HepG2 (cell line): ENCODE measurements around the gene NBEAL1. TPM values are rescaled to one million over a fixed set of nuclear protein-coding genes. Genes with fewer than 3 reads are reported as not detected.

Experiments used
- BCL6 ChIP-seq: IDR thresholded peaks from 2 replicates; pipeline ENCODE4 v1.6.1; 2016; ENCODE audit warnings: missing genetic modification reagents, missing compliant biosample characterization
- BHLHE40 ChIP-seq: IDR thresholded peaks from 2 replicates; pipeline ENCODE4 v1.6.1; 2011; ENCODE audit warnings: low read length, improper control_type of control experiment
- EED ChIP-seq: sonication (generic); formaldehyde crosslinking; IDR thresholded peaks from 2 replicates; pipeline ENCODE4 v1.5.0; 2020; ENCODE audit warnings: mild to moderate bottlenecking, missing genetic modification reagents
- FOXM1 ChIP-seq: sonication (generic); formaldehyde crosslinking; IDR thresholded peaks from 2 replicates; pipeline ENCODE4 v1.5.0; 2020; ENCODE audit warnings: missing genetic modification reagents
- HOXD1 ChIP-seq: sonication (generic); formaldehyde crosslinking; IDR thresholded peaks from 2 replicates; pipeline ENCODE4 v1.5.0; 2020; ENCODE audit warnings: missing genetic modification reagents
- ISX ChIP-seq: sonication (generic); formaldehyde crosslinking; conservative IDR thresholded peaks from 2 replicates; pipeline ENCODE4 v1.5.0; 2020; ENCODE audit warnings: missing genetic modification reagents
- PHB2 ChIP-seq: fragments of 450-650 bp; IDR thresholded peaks from 2 replicates; pipeline ENCODE4 v1.6.1; 2018; ENCODE audit not compliant: partially characterized antibody
- RARG ChIP-seq: sonication (generic); formaldehyde crosslinking; IDR thresholded peaks from 2 replicates; pipeline ENCODE4 v1.4.0; 2020; ENCODE audit warnings: low read depth, mild to moderate bottlenecking, missing genetic modification reagents
- STAG1 ChIP-seq: sonication (generic); formaldehyde crosslinking; IDR thresholded peaks from 2 replicates; pipeline ENCODE4 v1.4.0; 2020; ENCODE audit warnings: missing genetic modification reagents
- YEATS2 ChIP-seq: sonication (generic); formaldehyde crosslinking; IDR thresholded peaks from 2 replicates; pipeline ENCODE4 v1.4.0; 2020; ENCODE audit warnings: missing genetic modification reagents, borderline replicate concordance
- ZFYVE20 ChIP-seq: sonication (generic); formaldehyde crosslinking; IDR thresholded peaks from 2 replicates; pipeline ENCODE4 v1.8.0; 2023; ENCODE audit warnings: low read depth, mild to moderate bottlenecking, moderate library complexity, missing genetic modification reagents, borderline replicate concordance
- ZMYM3 ChIP-seq: sonication (generic); formaldehyde crosslinking; IDR thresholded peaks from 2 replicates; pipeline ENCODE4 v1.5.1; 2020; ENCODE audit warnings: mild to moderate bottlenecking, missing genetic modification reagents
- ZNF552 ChIP-seq: sonication (generic); formaldehyde crosslinking; IDR thresholded peaks from 2 replicates; pipeline ENCODE4 v1.9.0; 2022; ENCODE audit warnings: missing genetic modification reagents, mild to moderate bottlenecking, borderline replicate concordance
- ZNF563 ChIP-seq: sonication (generic); formaldehyde crosslinking; IDR thresholded peaks from 2 replicates; pipeline ENCODE4 v1.8.0; 2022; ENCODE audit warnings: mild to moderate bottlenecking, moderate library complexity, missing genetic modification reagents
- ZNF768 ChIP-seq: sonication (generic); formaldehyde crosslinking; IDR thresholded peaks from 2 replicates; pipeline ENCODE4 v1.4.0; 2020; ENCODE audit warnings: missing genetic modification reagents
- ZSCAN30 ChIP-seq: sonication (generic); formaldehyde crosslinking; IDR thresholded peaks from 2 replicates; pipeline ENCODE4 v1.5.0; 2020; ENCODE audit warnings: mild to moderate bottlenecking, missing genetic modification reagents
- polyA plus RNA-seq, 8 experiments: library from polyadenylated mRNA; depleted of rRNA in 3 of 8; stranded (reverse) in 7 of 8; unstranded in 1 of 8; fragments of >200 nt; fragmentation: Illumina TruSeq in 4 of 8; extraction: Trizol in 4 of 8; gene quantifications; 2 replicates each; pipeline versions ENCODE4 v1.2.1 to v1.2.3, GENCODE V29; 2011 to 2016; ENCODE audit warnings: low read depth in 4 of 8, missing spikeins in 1 of 8, mixed read lengths in 1 of 8; ENCODE audit not compliant: insufficient read depth in 1 of 8
- total RNA-seq, 5 experiments: library from RNA; depleted of rRNA; stranded (reverse); fragments of >200 nt; fragmentation: Illumina TruSeq; extraction: Trizol; gene quantifications; 2 replicates each; pipeline ENCODE4 v1.2.3, GENCODE V29; 2016; ENCODE audit warnings: low read depth in 1 of 5
- TF ChIP-seq, protein P1 (sequence below): sonication (generic); formaldehyde crosslinking; IDR thresholded peaks from 2 replicates; pipeline ENCODE4 v1.5.0; 2020; ENCODE audit warnings: missing genetic modification reagents
- TF ChIP-seq, protein P2 (sequence below): IDR thresholded peaks from 2 replicates; pipeline ENCODE4 v1.6.1; 2016; ENCODE audit warnings: missing compliant biosample characterization, missing genetic modification reagents, borderline replicate concordance
- TF ChIP-seq, protein P3 (sequence below): sonication (generic); formaldehyde crosslinking; IDR thresholded peaks from 2 replicates; pipeline ENCODE4 v1.4.0; 2020; ENCODE audit warnings: missing genetic modification reagents
- TF ChIP-seq, protein P4 (sequence below): sonication (generic); formaldehyde crosslinking; IDR thresholded peaks from 2 replicates; pipeline ENCODE4 v1.8.0; 2022; ENCODE audit warnings: mild to moderate bottlenecking, missing genetic modification reagents
- TF ChIP-seq, protein P5 (sequence below): sonication (generic); formaldehyde crosslinking; IDR thresholded peaks from 2 replicates; pipeline ENCODE4 v1.4.0; 2020; ENCODE audit warnings: missing genetic modification reagents; ENCODE audit errors: not compliant biosample characterization

The NBEAL1 gene
- total and polyA plus RNA-seq, 2 of the 13 experiments (the other 11 are each of a cell fraction or from before 2014, with no cell fraction given) = 6.4 to 15.7 TPM

DNA sequence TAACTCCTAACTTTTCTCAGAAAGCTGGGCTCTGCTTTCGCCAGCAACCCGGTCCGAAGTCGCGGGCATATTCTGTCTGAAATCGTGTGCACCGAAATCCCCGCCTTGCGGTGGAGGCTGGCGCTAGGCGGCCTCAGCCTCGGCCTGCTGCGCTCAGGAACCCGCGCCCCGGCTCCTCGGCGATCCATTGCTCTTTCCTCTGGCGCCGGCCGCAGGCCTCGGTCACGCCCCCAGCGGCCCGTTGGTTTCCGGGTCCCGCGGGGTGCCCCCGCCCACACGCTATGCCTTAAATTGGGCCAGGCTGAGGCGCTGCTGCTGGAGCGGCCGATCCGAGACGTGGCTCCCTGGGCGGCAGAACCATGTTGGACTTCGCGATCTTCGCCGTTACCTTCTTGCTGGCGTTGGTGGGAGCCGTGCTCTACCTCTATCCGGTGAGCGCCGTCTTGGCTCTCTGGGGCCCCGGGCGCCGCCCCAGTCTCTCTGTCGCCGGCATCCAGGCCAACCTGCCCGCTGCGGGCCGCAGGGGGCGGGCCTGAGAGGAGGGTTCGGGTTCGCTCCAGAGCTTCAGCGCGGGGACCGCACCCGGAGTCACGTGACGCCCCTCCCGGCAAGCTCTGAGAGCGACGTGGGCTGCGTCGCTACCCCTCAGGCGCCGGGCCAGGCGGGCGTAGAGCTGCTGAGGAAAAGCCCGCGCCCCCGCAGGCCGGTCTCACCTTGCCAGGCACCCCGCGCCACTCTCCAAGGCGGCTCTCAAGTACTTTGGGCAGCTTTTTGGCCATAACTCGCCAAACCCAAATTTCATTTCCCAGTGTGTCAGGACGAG lies 224.2 kb downstream of the NBEAL1 start, which contains the start of gene CYP20A1 (continued):
- TF ChIP-seq ZMYM3 (CRISPR knock-in tag) (peak; percentile 96), STAG1 (CRISPR knock-in tag) (peak; percentile 49), BHLHE40 (peak; percentile 96), FOXM1 (CRISPR knock-in tag) (peak; percentile 81; the same call in 1 of the 2 replicates), PHB2 (no peak), EED (CRISPR knock-in tag) (peak; percentile 20), ZNF552 (CRISPR knock-in tag) (0 out of 2 replicates have a peak, but pooled peaks have one; percentile 43), BCL6 (peak; percentile 63; the same call in 1 of the 2 replicates), ZSCAN30 (CRISPR knock-in tag) (peak; percentile 78), ZNF563 (CRISPR knock-in tag) (peak; percentile 97), YEATS2 (CRISPR knock-in tag) (peak; percentile 96), ISX (CRISPR knock-in tag) (peak; percentile 81), HOXD1 (CRISPR knock-in tag) (peak; percentile 80), ZNF768 (CRISPR knock-in tag) (peak; percentile 55; the same call in 1 of the 2 replicates), ZFYVE20 (CRISPR knock-in tag) (peak; percentile 86; the same call in 1 of the 2 replicates), RARG (CRISPR knock-in tag) (no peak)
- TF ChIP-seq, protein P1, sequence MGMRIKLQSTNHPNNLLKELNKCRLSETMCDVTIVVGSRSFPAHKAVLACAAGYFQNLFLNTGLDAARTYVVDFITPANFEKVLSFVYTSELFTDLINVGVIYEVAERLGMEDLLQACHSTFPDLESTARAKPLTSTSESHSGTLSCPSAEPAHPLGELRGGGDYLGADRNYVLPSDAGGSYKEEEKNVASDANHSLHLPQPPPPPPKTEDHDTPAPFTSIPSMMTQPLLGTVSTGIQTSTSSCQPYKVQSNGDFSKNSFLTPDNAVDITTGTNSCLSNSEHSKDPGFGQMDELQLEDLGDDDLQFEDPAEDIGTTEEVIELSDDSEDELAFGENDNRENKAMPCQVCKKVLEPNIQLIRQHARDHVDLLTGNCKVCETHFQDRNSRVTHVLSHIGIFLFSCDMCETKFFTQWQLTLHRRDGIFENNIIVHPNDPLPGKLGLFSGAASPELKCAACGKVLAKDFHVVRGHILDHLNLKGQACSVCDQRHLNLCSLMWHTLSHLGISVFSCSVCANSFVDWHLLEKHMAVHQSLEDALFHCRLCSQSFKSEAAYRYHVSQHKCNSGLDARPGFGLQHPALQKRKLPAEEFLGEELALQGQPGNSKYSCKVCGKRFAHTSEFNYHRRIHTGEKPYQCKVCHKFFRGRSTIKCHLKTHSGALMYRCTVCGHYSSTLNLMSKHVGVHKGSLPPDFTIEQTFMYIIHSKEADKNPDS (CRISPR knock-in tag) = peak; percentile 63; the same call in 1 of the 2 replicates
- TF ChIP-seq, protein P2, sequence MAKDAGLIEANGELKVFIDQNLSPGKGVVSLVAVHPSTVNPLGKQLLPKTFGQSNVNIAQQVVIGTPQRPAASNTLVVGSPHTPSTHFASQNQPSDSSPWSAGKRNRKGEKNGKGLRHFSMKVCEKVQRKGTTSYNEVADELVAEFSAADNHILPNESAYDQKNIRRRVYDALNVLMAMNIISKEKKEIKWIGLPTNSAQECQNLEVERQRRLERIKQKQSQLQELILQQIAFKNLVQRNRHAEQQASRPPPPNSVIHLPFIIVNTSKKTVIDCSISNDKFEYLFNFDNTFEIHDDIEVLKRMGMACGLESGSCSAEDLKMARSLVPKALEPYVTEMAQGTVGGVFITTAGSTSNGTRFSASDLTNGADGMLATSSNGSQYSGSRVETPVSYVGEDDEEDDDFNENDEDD (CRISPR knock-in tag) = peak; percentile 81
- TF ChIP-seq, protein P3, sequence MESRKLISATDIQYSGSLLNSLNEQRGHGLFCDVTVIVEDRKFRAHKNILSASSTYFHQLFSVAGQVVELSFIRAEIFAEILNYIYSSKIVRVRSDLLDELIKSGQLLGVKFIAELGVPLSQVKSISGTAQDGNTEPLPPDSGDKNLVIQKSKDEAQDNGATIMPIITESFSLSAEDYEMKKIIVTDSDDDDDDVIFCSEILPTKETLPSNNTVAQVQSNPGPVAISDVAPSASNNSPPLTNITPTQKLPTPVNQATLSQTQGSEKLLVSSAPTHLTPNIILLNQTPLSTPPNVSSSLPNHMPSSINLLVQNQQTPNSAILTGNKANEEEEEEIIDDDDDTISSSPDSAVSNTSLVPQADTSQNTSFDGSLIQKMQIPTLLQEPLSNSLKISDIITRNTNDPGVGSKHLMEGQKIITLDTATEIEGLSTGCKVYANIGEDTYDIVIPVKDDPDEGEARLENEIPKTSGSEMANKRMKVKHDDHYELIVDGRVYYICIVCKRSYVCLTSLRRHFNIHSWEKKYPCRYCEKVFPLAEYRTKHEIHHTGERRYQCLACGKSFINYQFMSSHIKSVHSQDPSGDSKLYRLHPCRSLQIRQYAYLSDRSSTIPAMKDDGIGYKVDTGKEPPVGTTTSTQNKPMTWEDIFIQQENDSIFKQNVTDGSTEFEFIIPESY = peak; percentile 8; the same call in 1 of the 2 replicates
- TF ChIP-seq, protein P4, sequence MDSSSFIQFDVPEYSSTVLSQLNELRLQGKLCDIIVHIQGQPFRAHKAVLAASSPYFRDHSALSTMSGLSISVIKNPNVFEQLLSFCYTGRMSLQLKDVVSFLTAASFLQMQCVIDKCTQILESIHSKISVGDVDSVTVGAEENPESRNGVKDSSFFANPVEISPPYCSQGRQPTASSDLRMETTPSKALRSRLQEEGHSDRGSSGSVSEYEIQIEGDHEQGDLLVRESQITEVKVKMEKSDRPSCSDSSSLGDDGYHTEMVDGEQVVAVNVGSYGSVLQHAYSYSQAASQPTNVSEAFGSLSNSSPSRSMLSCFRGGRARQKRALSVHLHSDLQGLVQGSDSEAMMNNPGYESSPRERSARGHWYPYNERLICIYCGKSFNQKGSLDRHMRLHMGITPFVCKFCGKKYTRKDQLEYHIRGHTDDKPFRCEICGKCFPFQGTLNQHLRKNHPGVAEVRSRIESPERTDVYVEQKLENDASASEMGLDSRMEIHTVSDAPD (CRISPR knock-in tag) = no peak
- TF ChIP-seq, protein P5, sequence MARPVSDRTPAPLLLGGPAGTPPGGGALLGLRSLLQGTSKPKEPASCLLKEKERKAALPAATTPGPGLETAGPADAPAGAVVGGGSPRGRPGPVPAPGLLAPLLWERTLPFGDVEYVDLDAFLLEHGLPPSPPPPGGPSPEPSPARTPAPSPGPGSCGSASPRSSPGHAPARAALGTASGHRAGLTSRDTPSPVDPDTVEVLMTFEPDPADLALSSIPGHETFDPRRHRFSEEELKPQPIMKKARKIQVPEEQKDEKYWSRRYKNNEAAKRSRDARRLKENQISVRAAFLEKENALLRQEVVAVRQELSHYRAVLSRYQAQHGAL = peak; percentile 93
